Stimulated activated CD8-positive, alpha-beta memory T cell treated with anti-CD3 and anti-CD28 coated beads, Interleukin-12 subunit alpha, Interleukin-12 subunit beta, amount 100 ng/mL, for 4 hours (primary cell): ENCODE results near the gene AKAP13.

ENCODE experiments used
- DNase-seq: peaks from one replicate; pipeline ENCODE4 v3.0.0-alpha.2; 2020; ENCODE audit warnings: low read depth

The AKAP13 gene

GRCh38 chr15:85767785-85768529 lies 387.6 kb downstream of the AKAP13 start:
- DNase-seq: no peak

- no peak for DNase-seq
These were observed 388.3 kb downstream of the AKAP13 start for GRCh38 chr15:85768595-85769168.

GRCh38 chr15:85769182-85769900 lies 388.9 kb downstream of the AKAP13 start:
- no peak for DNase-seq

- no peak for DNase-seq
These were observed 390.0 kb downstream of the AKAP13 start for GRCh38 chr15:85770096-85771041.

GRCh38 chr15:85771271-85771670 lies 390.9 kb downstream of the AKAP13 start:
- DNase-seq: no peak

- no peak for DNase-seq
These were observed 391.5 kb downstream of the AKAP13 start for GRCh38 chr15:85771781-85772445.

GRCh38 chr15:85772668-85773067 lies 392.3 kb downstream of the AKAP13 start:
- no peak for DNase-seq

- no peak for DNase-seq
These were observed 392.8 kb downstream of the AKAP13 start for GRCh38 chr15:85773249-85773648.

- DNase-seq: no peak
These were observed 393.6 kb downstream of the AKAP13 start for GRCh38 chr15:85773970-85774369.

- DNase-seq: no peak
These were observed 397.1 kb downstream of the AKAP13 start for GRCh38 chr15:85777250-85778106.

- DNase-seq: no peak
These were observed 397.8 kb downstream of the AKAP13 start for GRCh38 chr15:85778107-85778776.

GRCh38 chr15:85779249-85779648 lies 398.8 kb downstream of the AKAP13 start:
- no peak for DNase-seq

GRCh38 chr15:85780225-85780985 lies 400.0 kb downstream of the AKAP13 start:
- DNase-seq: no peak

GRCh38 chr15:85781099-85781498 lies 400.7 kb downstream of the AKAP13 start:
- no peak for DNase-seq

- no peak for DNase-seq
These were observed 401.7 kb downstream of the AKAP13 start for GRCh38 chr15:85782064-85782463.

- no peak for DNase-seq
These were observed 405.7 kb downstream of the AKAP13 start for GRCh38 chr15:85785887-85786780.

- DNase-seq: no peak
These were observed 406.3 kb downstream of the AKAP13 start for GRCh38 chr15:85786781-85787114.

GRCh38 chr15:85788771-85789495 lies 408.5 kb downstream of the AKAP13 start:
- DNase-seq: no peak
